22Rv1 (cell line): ENCODE data around the gene TBC1D3L.
"Not testable (repeated sequence)": the region's sequence is repeated elsewhere in the genome, so short reads cannot be mapped to it uniquely, and the experiment has no call there.

ENCODE experiments used
- ZFX ChIP-seq: fragments of 450-650 bp; IDR thresholded peaks from 2 replicates; pipeline ENCODE4 v1.6.1; 2017; ENCODE audit warnings: antibody characterized with exemption, borderline replicate concordance
- TF ChIP-seq, protein P1 (sequence below): fragments of 450-650 bp; IDR thresholded peaks from 2 replicates; pipeline ENCODE4 v1.5.1; 2017; ENCODE audit warnings: mild to moderate bottlenecking

GRCh38 chr17:37988960-37989359 lies at the start of gene TBC1D3L:
- TF ChIP-seq, protein P1, sequence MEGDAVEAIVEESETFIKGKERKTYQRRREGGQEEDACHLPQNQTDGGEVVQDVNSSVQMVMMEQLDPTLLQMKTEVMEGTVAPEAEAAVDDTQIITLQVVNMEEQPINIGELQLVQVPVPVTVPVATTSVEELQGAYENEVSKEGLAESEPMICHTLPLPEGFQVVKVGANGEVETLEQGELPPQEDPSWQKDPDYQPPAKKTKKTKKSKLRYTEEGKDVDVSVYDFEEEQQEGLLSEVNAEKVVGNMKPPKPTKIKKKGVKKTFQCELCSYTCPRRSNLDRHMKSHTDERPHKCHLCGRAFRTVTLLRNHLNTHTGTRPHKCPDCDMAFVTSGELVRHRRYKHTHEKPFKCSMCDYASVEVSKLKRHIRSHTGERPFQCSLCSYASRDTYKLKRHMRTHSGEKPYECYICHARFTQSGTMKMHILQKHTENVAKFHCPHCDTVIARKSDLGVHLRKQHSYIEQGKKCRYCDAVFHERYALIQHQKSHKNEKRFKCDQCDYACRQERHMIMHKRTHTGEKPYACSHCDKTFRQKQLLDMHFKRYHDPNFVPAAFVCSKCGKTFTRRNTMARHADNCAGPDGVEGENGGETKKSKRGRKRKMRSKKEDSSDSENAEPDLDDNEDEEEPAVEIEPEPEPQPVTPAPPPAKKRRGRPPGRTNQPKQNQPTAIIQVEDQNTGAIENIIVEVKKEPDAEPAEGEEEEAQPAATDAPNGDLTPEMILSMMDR: not testable (repeated sequence)
- not testable (repeated sequence) for TF ChIP-seq ZFX
